SK-N-MC (cell line): Measurements from ENCODE around the gene ANKRD10.

Experiments
- EZH2 ChIP-seq: fragments of 200-600 bp; sonication (generic); IDR thresholded peaks from one replicate; pipeline ENCODE4 v1.6.1; 2017; ENCODE audit warnings: antibody characterized with exemption
- FOXP2 ChIP-seq: optimal IDR thresholded peaks from 2 replicates; pipeline ENCODE3; 2011; ENCODE audit warnings: mild to moderate bottlenecking, moderate library complexity; ENCODE audit not compliant: insufficient read depth; ENCODE audit errors: extremely low read length, control extremely low read depth
- POLR2AphosphoS5 ChIP-seq: IDR thresholded peaks from 2 replicates; pipeline ENCODE4 v1.6.1; 2012; ENCODE audit warnings: mild to moderate bottlenecking, low read depth, low read length, borderline replicate concordance

GRCh38 chr13:110921695-110922094 is 6.8 kb upstream of the ANKRD10 start:
- TF ChIP-seq EZH2: no peak
- no peak for TF ChIP-seq POLR2AphosphoS5
- TF ChIP-seq FOXP2: no peak
